Brain pericyte (primary cell): ENCODE measurements around the gene ABHD8.

ENCODE experiments used
- DNase-seq: peaks from one replicate; pipeline ENCODE4 v3.0.0-alpha.2; 2012; ENCODE audit warnings: low read depth, low spot score

ABHD8 gene

GRCh38 chr19:17266026-17266425, 37.2 kb downstream of the ABHD8 start:
- no peak for DNase-seq

- no peak for DNase-seq
These were observed 38.6 kb downstream of the ABHD8 start, which contains the start of gene USHBP1 for GRCh38 chr19:17264641-17264979. Gene USHBP1 (minus strand): TSS chr19:17264745. CDS start chr19:17264299, 446 bp downstream.

- DNase-seq: no peak
These were observed 39.2 kb downstream of the ABHD8 start for GRCh38 chr19:17263712-17264640.

DNA sequence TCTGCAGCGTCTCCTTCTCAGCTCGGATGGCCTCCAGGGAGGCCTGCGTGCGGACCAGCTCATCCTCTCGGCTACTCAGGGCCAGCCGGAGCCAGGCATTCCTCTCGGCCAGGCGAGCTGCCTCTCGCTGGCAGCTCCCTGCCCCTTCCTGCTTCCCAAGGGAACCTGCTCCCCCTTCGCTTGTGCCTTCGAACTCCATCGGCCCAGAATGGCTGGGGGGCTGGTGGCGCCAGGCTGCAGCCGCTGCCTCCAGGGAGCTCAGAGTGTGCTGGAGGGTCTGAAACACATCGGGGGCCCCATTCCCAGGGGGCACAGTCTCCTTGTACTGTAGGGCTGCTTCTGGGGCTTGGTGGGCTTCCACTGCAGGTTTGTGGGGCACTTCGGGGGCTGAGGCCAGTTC, 40.7 kb downstream of the ABHD8 start:
- DNase-seq: no peak

DNA sequence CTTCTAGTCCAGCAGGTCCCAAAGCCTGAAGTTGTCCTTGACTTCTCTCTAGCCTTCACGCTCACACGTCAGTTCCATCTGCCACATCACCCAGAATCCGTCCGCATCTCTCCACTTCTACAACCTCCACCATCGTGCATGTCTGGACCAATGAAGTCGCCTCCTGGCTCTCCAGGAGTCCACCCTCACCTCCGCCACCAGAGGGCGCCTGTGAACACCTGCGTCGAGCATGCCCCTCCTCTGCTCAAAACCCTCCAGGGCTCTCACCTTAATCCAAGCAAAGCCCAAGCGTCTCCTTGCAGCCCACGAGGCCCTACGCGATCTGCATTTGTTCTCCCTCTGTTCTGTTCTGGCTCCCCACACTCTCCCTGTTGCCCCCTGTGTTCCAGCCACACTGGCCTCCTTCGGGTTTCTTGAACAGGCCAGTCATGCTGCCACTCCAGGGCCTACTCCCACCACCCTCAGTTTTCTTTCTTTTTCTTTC, 42.3 kb downstream of the ABHD8 start:
- no peak for DNase-seq

- no peak for DNase-seq
These were observed 43.3 kb downstream of the ABHD8 start for GRCh38 chr19:17259934-17260333.

DNA sequence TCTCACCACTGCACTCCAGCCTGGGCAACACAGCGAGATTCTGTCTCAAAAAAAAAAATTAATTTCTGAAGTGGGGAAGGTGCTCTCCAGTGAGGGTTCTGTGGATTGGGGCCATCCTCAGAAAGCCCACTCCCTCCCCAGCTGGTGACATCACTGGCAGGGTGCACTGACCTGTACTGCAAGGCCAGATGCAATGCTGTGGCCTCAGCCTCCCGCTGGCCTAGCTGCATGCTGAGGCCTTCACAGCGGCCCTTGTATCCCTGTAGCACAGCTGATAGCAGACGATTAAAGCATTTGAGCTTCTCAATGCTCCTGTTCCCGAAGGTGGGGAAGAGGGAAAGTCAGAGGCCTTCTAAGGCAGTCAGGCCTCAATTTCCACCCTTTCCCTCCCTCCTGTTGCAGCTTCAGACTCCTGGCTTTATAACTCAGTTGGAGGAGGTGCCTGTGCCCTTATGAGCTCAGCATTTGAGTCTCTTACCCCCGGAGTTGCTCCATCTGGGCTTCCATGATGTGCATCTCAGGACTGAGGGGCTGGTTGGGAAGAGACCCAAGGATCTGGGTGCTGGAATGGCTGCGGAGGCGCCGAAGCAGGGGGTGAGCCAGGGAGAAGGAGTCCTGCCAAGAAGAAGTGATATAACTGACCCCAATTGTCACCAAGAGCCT, 44.0 kb downstream of the ABHD8 start:
- DNase-seq: no peak

DNA sequence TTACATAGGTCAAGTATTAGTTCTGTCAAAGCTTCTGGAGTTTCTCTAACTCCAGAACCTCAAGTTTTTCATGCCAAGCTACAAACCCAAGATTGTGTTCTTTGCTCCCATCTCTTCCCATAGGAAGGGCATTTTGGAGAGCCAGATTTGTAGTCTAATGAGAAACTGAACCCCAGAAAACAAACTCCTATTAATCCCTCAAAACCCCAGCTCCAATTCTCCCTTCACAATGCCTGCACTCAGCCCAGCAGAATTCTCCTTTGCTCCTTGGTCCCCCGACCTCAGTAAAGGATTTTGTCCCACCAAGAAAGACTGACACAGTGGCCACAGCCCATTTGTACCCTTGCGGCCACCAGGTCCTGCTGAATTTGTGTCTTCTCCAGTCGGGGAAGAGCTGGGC, 47.1 kb downstream of the ABHD8 start:
- DNase-seq: no peak

DNA sequence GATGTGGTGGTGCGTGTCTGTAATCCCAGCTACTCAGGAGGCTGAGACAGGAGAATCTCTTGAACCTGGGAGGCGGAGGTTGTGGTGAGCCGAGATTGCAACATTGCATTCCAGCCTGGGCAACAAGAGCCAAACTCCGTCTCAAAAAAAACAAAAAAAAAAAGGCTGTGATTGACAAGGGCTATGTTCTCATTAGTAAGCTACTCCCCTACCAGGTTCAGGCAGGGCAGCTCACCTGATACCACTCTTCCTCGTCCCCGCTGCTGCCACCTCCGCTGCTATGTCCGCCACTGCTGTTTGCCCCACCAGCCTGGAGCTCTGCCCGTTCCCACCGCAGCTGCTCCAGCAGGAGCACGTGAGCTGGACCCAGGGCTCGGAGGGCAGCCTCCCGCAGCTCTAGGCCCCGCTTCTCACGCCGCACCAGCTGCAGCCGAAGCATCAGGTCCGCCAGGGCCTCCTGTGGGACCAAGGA, 48.0 kb downstream of the ABHD8 start:
- no peak for DNase-seq

- no peak for DNase-seq
These were observed 48.6 kb downstream of the ABHD8 start for GRCh38 chr19:17254636-17255035.

DNA sequence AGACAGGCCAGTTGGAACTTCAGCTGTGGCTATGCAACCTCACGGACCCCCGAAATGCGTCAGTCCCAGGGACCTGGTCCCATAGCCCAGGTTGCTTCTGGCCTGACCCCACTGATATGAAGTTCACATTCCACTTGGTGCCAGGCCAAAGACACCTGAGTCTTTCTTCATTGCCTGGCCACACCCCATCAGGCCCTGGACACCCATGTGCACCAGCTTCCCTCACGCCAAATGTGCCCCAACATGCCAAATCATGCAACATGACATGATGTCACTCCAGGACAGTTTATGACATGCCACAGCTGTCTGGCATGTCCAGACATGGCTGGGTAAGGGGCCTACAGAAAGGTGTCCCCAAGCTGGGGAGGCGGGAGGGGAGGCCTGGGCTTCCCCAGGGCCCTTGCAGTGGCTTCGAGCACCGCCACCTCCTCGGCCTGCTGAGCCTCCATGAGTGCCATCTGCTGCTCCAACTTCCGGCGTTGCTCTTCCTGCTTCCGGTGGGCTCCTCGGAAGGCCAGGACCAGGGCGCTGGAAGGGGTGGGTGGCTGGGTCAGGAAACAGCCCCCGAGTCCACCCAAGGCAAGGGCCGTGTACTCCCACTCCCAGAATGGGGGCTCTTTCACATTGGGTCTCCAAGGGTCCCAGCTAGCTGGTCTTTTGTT, 53.2 kb downstream of the ABHD8 start:
- no peak for DNase-seq

- DNase-seq: no peak
These were observed 55.0 kb downstream of the ABHD8 start for GRCh38 chr19:17248011-17248776.

DNA sequence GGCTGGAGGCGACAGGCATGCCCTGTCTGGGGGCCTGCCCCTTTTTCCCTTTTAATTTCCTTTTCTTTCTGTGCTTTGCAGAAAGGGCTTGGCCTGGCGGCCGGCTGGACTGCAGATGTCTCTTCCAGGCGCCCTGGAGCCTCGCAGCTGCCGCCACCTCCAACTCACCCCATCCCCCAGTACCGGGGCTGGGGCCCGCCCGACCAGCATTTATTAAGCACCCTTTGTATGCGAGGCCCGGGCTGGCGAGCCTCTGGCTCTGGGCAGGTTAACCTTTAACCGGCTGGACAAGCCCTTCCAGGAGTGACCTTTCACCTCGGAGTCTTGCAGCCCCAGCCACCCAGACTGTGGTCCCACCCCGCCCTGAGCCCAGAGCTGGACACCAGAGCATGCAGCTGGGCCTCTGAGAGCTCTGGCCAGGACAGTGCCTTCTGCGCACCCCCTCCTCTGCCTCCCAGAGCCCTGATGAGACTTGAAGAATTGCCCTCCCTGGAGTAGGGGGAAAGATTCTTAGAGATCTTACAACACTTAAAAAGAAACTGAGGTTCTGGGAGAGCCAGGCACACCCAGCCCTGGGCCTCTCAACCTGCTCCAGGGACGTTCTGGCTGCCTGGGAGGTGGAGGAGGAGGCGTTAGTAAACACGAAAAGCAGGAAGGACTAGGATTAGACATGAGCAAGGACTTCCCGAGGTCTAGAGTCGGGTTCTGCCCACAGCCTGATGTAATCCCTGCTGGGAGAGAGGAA, 56.4 kb downstream of the ABHD8 start:
- peak; percentile 45 for DNase-seq

- DNase-seq: no peak
These were observed 57.7 kb downstream of the ABHD8 start, which contains the start of gene NR2F6 for GRCh38 chr19:17245535-17245984. Gene NR2F6 (minus strand): TSS chr19:17245919. CDS start chr19:17245220, 699 bp downstream.

- no peak for DNase-seq
These were observed 58.3 kb downstream of the ABHD8 start for GRCh38 chr19:17244618-17245534.

- DNase-seq: no peak
These were observed 59.2 kb downstream of the ABHD8 start for GRCh38 chr19:17243830-17244617.

DNA sequence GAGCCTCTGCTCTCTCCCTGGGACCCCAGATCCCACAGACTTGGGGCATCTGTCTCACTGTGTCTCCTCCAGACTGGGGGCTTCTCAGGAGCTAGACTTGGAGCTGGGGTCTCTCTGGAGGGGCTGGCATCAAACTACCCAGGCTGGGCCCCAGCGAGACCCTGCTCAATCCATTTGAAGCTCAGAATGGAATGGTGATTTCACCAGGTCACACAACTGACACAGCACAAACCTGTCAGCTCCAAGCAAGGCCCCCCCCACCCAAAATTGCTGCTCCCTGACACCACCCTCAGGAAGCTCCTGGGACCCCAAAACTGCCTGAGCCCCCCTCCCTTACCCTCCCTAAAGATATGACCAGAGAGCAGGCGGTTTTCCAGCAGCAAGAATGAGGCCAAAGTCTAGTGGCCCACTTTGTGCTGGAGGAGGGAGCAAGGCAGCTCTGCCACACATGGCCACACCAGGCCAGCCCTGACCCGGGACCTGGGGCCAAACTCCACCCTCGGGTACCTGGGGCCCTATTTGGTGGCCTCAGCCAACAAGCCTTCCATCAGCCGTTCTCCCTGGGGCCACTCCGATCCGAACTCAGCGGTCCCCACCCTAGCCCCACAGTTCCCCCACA, 59.9 kb downstream of the ABHD8 start:
- DNase-seq: no peak
